K562 (cell line): ENCODE data around the gene CPSF7. TPM values are rescaled to one million over a fixed set of nuclear protein-coding genes. Genes with fewer than 3 reads are reported as not detected.

ENCODE experiments used
- CBX1 ChIP-seq: sonication (generic); IDR thresholded peaks from 2 replicates; pipeline ENCODE4 v1.6.1; 2016; ENCODE audit warnings: antibody characterized with exemption, low read depth, mild to moderate bottlenecking
- CC2D1A ChIP-seq: fragments of 450-650 bp; IDR thresholded peaks from 2 replicates; pipeline ENCODE4 v1.6.1; 2017; ENCODE audit warnings: mild to moderate bottlenecking
- CHD1 ChIP-seq: fragments of 200-600 bp; sonication (generic); IDR thresholded peaks from one replicate; pipeline ENCODE4 v1.6.1; 2012; ENCODE audit warnings: mild to moderate bottlenecking, moderate library complexity, low read length, inconsistent platforms
- GATAD2B ChIP-seq: fragments of 450-650 bp; IDR thresholded peaks from 2 replicates; pipeline ENCODE4 v1.6.1; 2017; ENCODE audit warnings: mild to moderate bottlenecking, borderline replicate concordance
- JUN ChIP-seq, 2 experiments: sonication (generic) in 1 of 2; formaldehyde crosslinking in 1 of 2; IDR thresholded peaks; 2 replicates each; pipeline versions ENCODE4 v1.6.1 to v1.8.0; 2012 to 2022; ENCODE audit warnings: borderline replicate concordance in 2 of 2, mild to moderate bottlenecking in 2 of 2, improper control_type of control experiment in 1 of 2, low read depth in 1 of 2, low read length in 1 of 2, missing genetic modification reagents in 1 of 2
- MCM5 ChIP-seq: fragments of 450-650 bp; IDR thresholded peaks from 2 replicates; pipeline ENCODE4 v1.6.1; 2016; ENCODE audit warnings: low read depth
- MTA3 ChIP-seq: fragments of 450-650 bp; formaldehyde crosslinking; IDR thresholded peaks from 2 replicates; pipeline ENCODE4 v1.6.1; 2017; ENCODE audit warnings: mild to moderate bottlenecking, borderline replicate concordance
- NR1H2 ChIP-seq: sonication (generic); formaldehyde crosslinking; IDR thresholded peaks from 2 replicates; pipeline ENCODE4 v1.4.0; 2020; ENCODE audit warnings: mild to moderate bottlenecking, missing genetic modification reagents
- RCOR1 ChIP-seq, 2 experiments: IDR thresholded peaks; 2 replicates each; pipeline ENCODE4 v1.6.1; 2012; ENCODE audit warnings: low read depth in 2 of 2, low read length in 2 of 2, borderline replicate concordance in 1 of 2, improper control_type of control experiment in 1 of 2
- SAP30 ChIP-seq: fragments of 200-600 bp; sonication (generic); IDR thresholded peaks from 2 replicates; pipeline ENCODE4 v1.6.1; 2012; ENCODE audit warnings: borderline replicate concordance, low read depth, mild to moderate bottlenecking, moderate library complexity, low read length, control low read depth, inconsistent platforms; ENCODE audit not compliant: insufficient read depth, poor library complexity, severe bottlenecking
- SRF ChIP-seq, 2 experiments: fragments of 250-450, 450-650 bp in 1 of 2; sonication (Bioruptor Pico) in 1 of 2; sonication (generic) in 1 of 2; formaldehyde crosslinking; IDR thresholded peaks; 2 replicates each; pipeline versions ENCODE4 v1.5.0 to v1.5.1; 2020 to 2022; ENCODE audit warnings: mild to moderate bottlenecking in 1 of 2, missing genetic modification reagents in 1 of 2
- TCF3 ChIP-seq: sonication (generic); formaldehyde crosslinking; IDR thresholded peaks from 2 replicates; pipeline ENCODE4 v1.4.0; 2020; ENCODE audit warnings: mild to moderate bottlenecking, missing genetic modification reagents
- TEAD1 ChIP-seq, 2 experiments: fragments of 450-650 bp in 1 of 2; sonication (generic) in 1 of 2; formaldehyde crosslinking; IDR thresholded peaks; 2 replicates each; pipeline versions ENCODE4 v1.4.0 to v1.8.0; 2020 to 2022; ENCODE audit warnings: mild to moderate bottlenecking in 2 of 2, missing genetic modification reagents in 1 of 2
- polyA plus RNA-seq, 8 experiments: library from polyadenylated mRNA; depleted of rRNA in 4 of 8; stranded (reverse) in 5 of 8; unstranded in 3 of 8; fragments of >200 nt; fragmentation: Nextera tagmentation in 2 of 8; fragmentation: Illumina TruSeq in 1 of 8; extraction: Ambion mirVana in 2 of 8; extraction: Trizol in 1 of 8; gene quantifications; 2 replicates each; pipeline versions ENCODE4 v1.2.1 to v1.2.3, GENCODE V29; 2011 to 2014; ENCODE audit warnings: inconsistent platforms in 1 of 8, missing spikeins in 1 of 8
- total RNA-seq, 7 experiments: library from RNA; depleted of rRNA in 6 of 7; stranded (reverse); fragments of >200 nt in 6 of 7; fragmentation: Illumina TruSeq in 2 of 7; extraction: Trizol in 2 of 7; gene quantifications; 2 replicates each; pipeline versions ENCODE4 v1.2.1 to v1.2.3, GENCODE V29; 2011 to 2021; ENCODE audit warnings: low replicate concordance in 1 of 7
- TF ChIP-seq, protein P1 (sequence below), 2 experiments: IDR thresholded peaks; 2 replicates each; pipeline ENCODE4 v1.6.1; 2011; ENCODE audit warnings: borderline replicate concordance in 1 of 2, control low read depth in 1 of 2, low read depth in 1 of 2, low read length in 1 of 2, mild to moderate bottlenecking in 1 of 2, mixed read lengths in 1 of 2, moderate library complexity in 1 of 2; ENCODE audit not compliant: insufficient read depth in 1 of 2, insufficient read length in 1 of 2, poor library complexity in 1 of 2, severe bottlenecking in 1 of 2; ENCODE audit errors: extremely low read depth in 1 of 2
- TF ChIP-seq, protein P2 (sequence below): IDR thresholded peaks from 2 replicates; pipeline ENCODE4 v1.6.1; 2012; ENCODE audit warnings: low read depth, low read length, improper control_type of control experiment, borderline replicate concordance

CPSF7 gene
- total and polyA plus RNA-seq, 9 of the 15 experiments (the other 6 are each of a cell fraction or from before 2014, with no cell fraction given): 14.8 to 104 (median 44.1) TPM

DNA sequence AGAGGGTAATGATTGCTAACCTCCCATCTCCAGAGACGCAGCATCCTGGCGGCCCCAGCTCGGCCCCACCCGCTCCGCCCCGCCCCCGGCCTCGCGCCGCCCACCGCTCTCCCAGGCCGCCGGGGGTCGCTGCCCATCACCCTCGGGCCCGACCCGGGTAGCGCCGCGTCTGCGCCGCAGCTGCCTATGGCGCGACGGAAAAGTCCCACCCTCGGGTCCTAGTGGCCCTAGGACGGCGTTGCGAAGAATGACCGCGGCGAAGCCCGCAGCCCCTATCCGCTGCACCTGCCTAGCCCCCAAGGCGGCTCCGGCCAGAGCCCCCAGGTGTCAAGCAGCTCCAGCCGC is 457 bp downstream of the CPSF7 start (continued):
- TF ChIP-seq TCF3 (CRISPR knock-in tag) (0 out of 2 replicates have a peak, but pooled peaks have one; percentile 31), MTA3 (no peak), JUN (IDR thresholded peaks at IDR 0.05; ENCODE audit: borderline replicate concordance, low read depth, low read length) (no peak), JUN (CRISPR knock-in tag; IDR thresholded peaks at IDR 0.05; ENCODE audit: borderline replicate concordance) (peak; percentile 89; the same call in 1 of the 2 replicates), GATAD2B (0 out of 2 replicates have a peak, but pooled peaks have one; percentile 18), CHD1 (peak; percentile 77), TEAD1 (CRISPR knock-in tag; IDR thresholded peaks at IDR 0.05) (no peak), CBX1 (0 out of 2 replicates have a peak, but pooled peaks have one; percentile 6), SRF (CRISPR knock-in tag; IDR thresholded peaks at IDR 0.05) (0 out of 4 replicates have a peak, but pooled peaks of 1 of the 2 experiments have one; percentile 12), RCOR1 (IDR thresholded peaks at IDR 0.05; ENCODE audit: borderline replicate concordance in 1 of 2, low read depth in 2 of 2, low read length in 2 of 2) (peak in 1 of 2 experiments; percentile 16; a peak in 1 of 4 replicates), CC2D1A (no peak), MCM5 (no peak), SAP30 (peak; percentile 33), NR1H2 (CRISPR knock-in tag) (no peak)
- TF ChIP-seq, protein P1, sequence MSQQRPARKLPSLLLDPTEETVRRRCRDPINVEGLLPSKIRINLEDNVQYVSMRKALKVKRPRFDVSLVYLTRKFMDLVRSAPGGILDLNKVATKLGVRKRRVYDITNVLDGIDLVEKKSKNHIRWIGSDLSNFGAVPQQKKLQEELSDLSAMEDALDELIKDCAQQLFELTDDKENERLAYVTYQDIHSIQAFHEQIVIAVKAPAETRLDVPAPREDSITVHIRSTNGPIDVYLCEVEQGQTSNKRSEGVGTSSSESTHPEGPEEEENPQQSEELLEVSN (IDR thresholded peaks at IDR 0.05; ENCODE audit: borderline replicate concordance in 1 of 2, extremely low read depth in 1 of 2, insufficient read depth in 1 of 2, insufficient read length in 1 of 2, low read depth in 1 of 2, low read length in 1 of 2, poor library complexity in 1 of 2, severe bottlenecking in 1 of 2): peak in 1 of 2 experiments; percentile 32
- TF ChIP-seq, protein P2, sequence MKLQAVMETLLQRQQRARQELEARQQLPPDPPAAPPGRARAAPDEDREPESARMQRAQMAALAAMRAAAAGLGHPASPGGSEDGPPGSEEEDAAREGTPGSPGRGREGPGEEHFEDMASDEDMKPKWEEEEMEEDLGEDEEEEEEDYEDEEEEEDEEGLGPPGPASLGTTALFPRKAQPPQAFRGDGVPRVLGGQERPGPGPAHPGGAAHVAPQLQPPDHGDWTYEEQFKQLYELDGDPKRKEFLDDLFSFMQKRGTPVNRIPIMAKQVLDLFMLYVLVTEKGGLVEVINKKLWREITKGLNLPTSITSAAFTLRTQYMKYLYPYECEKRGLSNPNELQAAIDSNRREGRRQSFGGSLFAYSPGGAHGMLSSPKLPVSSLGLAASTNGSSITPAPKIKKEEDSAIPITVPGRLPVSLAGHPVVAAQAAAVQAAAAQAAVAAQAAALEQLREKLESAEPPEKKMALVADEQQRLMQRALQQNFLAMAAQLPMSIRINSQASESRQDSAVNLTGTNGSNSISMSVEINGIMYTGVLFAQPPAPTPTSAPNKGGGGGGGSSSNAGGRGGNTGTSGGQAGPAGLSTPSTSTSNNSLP: no peak
